Panc1 (cell line): ENCODE data around the gene NFKBIL1.

ENCODE experiments used
- CTCF ChIP-seq: fragments of 450-650 bp; IDR thresholded peaks from 2 replicates; pipeline ENCODE4 v1.5.1; 2017; ENCODE audit warnings: mild to moderate bottlenecking
- POLR2AphosphoS5 ChIP-seq: IDR thresholded peaks from 2 replicates; pipeline ENCODE4 v1.6.1; 2012; ENCODE audit warnings: mild to moderate bottlenecking, low read depth, low read length, moderate library complexity
- REST ChIP-seq, 2 experiments: IDR thresholded peaks; 2 replicates each; pipeline ENCODE4 v1.6.1; 2011 to 2012; ENCODE audit warnings: low read depth in 2 of 2, control low read depth in 1 of 2, low read length in 1 of 2, mild to moderate bottlenecking in 1 of 2, moderate library complexity in 1 of 2; ENCODE audit not compliant: insufficient read depth in 1 of 2
- SIN3A ChIP-seq: IDR thresholded peaks from 2 replicates; pipeline ENCODE4 v1.6.1; 2012; ENCODE audit warnings: low read depth, mild to moderate bottlenecking, low read length, moderate library complexity, borderline replicate concordance; ENCODE audit not compliant: insufficient read depth
- TCF7L2 ChIP-seq: IDR thresholded peaks from 2 replicates; pipeline ENCODE4 v1.6.1; 2011; ENCODE audit warnings: mild to moderate bottlenecking, low read depth, low read length, inconsistent platforms

GRCh38 chr6:31572041-31572911 is 24.9 kb downstream of the NFKBIL1 start, which contains the start of gene LTA:
- TF ChIP-seq TCF7L2 (no peak), CTCF (no peak), SIN3A (no peak), REST (IDR thresholded peaks at IDR 0.05; ENCODE audit: insufficient read depth in 1 of 2, low read depth in 2 of 2, low read length in 1 of 2) (no peak), POLR2AphosphoS5 (no peak)
